ENCODE data around the gene B3GALT6.

Gene B3GALT6

GRCh38 chr1:1234180-1234808 is 2.3 kb downstream of the B3GALT6 start:
- DNase-seq, result no peak

- no peak for DNase-seq
Observed at GRCh38 chr1:1235016-1235744, 3.1 kb downstream of the B3GALT6 start.

- DNase-seq, result no peak
Observed at GRCh38 chr1:1236176-1236763, 4.2 kb downstream of the B3GALT6 start.

GRCh38 chr1:1236945-1237873 is 5.2 kb downstream of the B3GALT6 start:
- no peak for DNase-seq

- no peak for DNase-seq
Observed at GRCh38 chr1:1237874-1238701, 6.1 kb downstream of the B3GALT6 start.

GRCh38 chr1:1238702-1239178 is 6.7 kb downstream of the B3GALT6 start:
- no peak for DNase-seq

- no peak for DNase-seq
Observed at GRCh38 chr1:1239227-1239613, 7.2 kb downstream of the B3GALT6 start.

GRCh38 chr1:1239614-1240347 is 7.7 kb downstream of the B3GALT6 start:
- no peak for DNase-seq

GRCh38 chr1:1240348-1240732 is 8.3 kb downstream of the B3GALT6 start:
- DNase-seq, result no peak

- DNase-seq, result no peak
Observed at GRCh38 chr1:1240822-1241587, 9.0 kb downstream of the B3GALT6 start.

GRCh38 chr1:1241588-1242219 is 9.7 kb downstream of the B3GALT6 start:
- DNase-seq, result no peak

GRCh38 chr1:1242461-1243265 is 10.6 kb downstream of the B3GALT6 start:
- no peak for DNase-seq

GRCh38 chr1:1243266-1243660 is 11.2 kb downstream of the B3GALT6 start:
- DNase-seq, result no peak

GRCh38 chr1:1243807-1244191 is 11.8 kb downstream of the B3GALT6 start:
- DNase-seq, result no peak

GRCh38 chr1:1244192-1244811 is 12.3 kb downstream of the B3GALT6 start:
- no peak for DNase-seq

- no peak for DNase-seq
Observed at GRCh38 chr1:1245178-1245816, 13.3 kb downstream of the B3GALT6 start.

GRCh38 chr1:1245817-1246576 is 14.0 kb downstream of the B3GALT6 start:
- DNase-seq, result no peak
